Left lung (tissue), 10 donors: Measurements from ENCODE around the gene EREG. TPM values are rescaled to one million over a fixed set of nuclear protein-coding genes. Genes with fewer than 3 reads are reported as not detected.
"Not testable (repeated sequence)": the region's sequence is repeated elsewhere in the genome, so short reads cannot be mapped to it uniquely, and the experiment has no call there.

ENCODE experiments used
- ATAC-seq: fragments of 200-7000 bp; cut with Tn5 transposase; one replicate; pipeline ENCODE4 v1.9.1; 2020; ENCODE audit warnings: moderate library complexity
- DNase-seq, 4 donors: peaks; one replicate each; pipeline ENCODE4 v3.0.0-alpha.2; 2013 to 2020
- H3K27ac ChIP-seq, 2 donors: fragments of 200-600 bp; sonication (generic) in 1 of 2; one replicate each; pipeline versions ENCODE4 v1.5.0 to v1.8.0; 2020 to 2021
- H3K27me3 ChIP-seq, 2 donors: fragments of 200-600 bp; sonication (generic) in 1 of 2; one replicate each; pipeline versions ENCODE4 v1.5.0 to v1.8.0; 2020 to 2021
- H3K36me3 ChIP-seq, 2 donors: fragments of 200-600 bp; sonication (generic) in 1 of 2; one replicate each; pipeline versions ENCODE4 v1.5.0 to v1.8.0; 2020 to 2021
- H3K4me1 ChIP-seq, 2 donors: fragments of 200-600 bp; one replicate each; pipeline ENCODE4 v1.8.0; 2021
- H3K4me3 ChIP-seq, 2 donors: fragments of 200-600 bp; sonication (generic) in 1 of 2; one replicate each; pipeline versions ENCODE4 v1.5.0 to v1.8.0; 2020 to 2021; ENCODE audit warnings: mild to moderate bottlenecking in 1 of 2
- H3K9me3 ChIP-seq, 2 donors: fragments of 200-600 bp; sonication (generic) in 1 of 2; one replicate each; pipeline versions ENCODE4 v1.5.0 to v1.8.0; 2020 to 2021
- intact Hi-C, 2 donors: fragments of 100-400 bp; cut with DNase I; formaldehyde crosslinking; loops; one replicate each; pipeline versions ENCODE4 v1.11.2 to v1.14.2; 2022
- polyA plus RNA-seq, 6 donors: library from polyadenylated mRNA; unstranded; fragments of 120-200 nt; gene quantifications; one replicate each; pipeline ENCODE4 v1.2.1, GENCODE V29; 2013; ENCODE audit not compliant: insufficient read length in 6 of 6
- total RNA-seq, 2 donors: library from RNA; stranded (reverse); fragmentation: NEBNext Ultra II Directional; extraction: Animal tissue kit (Norgen Biotek cat#: 25700); gene quantifications; one replicate each; pipeline ENCODE4 v1.2.1, GENCODE V29; 2021
- TF ChIP-seq, protein P1 (sequence below), 2 donors: fragments of 200-600 bp; sonication (generic) in 1 of 2; IDR thresholded peaks; one replicate each; pipeline versions ENCODE4 v1.5.0 to v1.8.0; 2021; ENCODE audit warnings: antibody characterized with exemption in 2 of 2
- donor health status: DM: no; HTN: yes; CAD: no.
- donor health status: DM: no; HTN: no; CAD: no.

Gene EREG
- total and polyA plus RNA-seq, 8 donors = 0.14 to 3.6 (median 0.28) TPM

DNA sequence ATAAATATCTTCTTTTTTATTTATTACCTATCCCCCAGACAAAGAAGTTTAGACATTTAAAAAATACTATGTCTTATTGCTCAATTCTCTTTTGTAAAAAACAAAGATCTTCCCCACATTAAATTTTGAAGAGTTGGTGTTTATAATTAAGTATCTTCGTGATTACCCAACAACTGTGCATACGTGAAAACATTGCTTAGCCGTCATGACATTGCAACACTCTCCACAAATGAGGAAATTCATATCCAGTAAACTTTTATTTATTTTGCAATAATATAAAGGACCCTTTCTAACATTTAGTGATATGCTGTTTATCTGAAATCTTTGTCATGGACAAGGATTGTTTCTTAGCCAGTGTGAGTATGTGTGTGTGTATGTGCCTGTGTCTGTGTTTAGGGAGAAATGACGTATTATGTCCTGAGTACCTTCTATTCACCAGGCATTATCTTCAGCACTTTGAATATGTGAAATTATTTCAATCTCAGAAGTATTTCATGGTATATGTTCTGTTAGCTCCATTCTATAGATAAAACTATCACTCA is 26.1 kb upstream of the EREG start:
- intact Hi-C loops = no loop called here
- TF ChIP-seq, protein P1, sequence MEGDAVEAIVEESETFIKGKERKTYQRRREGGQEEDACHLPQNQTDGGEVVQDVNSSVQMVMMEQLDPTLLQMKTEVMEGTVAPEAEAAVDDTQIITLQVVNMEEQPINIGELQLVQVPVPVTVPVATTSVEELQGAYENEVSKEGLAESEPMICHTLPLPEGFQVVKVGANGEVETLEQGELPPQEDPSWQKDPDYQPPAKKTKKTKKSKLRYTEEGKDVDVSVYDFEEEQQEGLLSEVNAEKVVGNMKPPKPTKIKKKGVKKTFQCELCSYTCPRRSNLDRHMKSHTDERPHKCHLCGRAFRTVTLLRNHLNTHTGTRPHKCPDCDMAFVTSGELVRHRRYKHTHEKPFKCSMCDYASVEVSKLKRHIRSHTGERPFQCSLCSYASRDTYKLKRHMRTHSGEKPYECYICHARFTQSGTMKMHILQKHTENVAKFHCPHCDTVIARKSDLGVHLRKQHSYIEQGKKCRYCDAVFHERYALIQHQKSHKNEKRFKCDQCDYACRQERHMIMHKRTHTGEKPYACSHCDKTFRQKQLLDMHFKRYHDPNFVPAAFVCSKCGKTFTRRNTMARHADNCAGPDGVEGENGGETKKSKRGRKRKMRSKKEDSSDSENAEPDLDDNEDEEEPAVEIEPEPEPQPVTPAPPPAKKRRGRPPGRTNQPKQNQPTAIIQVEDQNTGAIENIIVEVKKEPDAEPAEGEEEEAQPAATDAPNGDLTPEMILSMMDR (IDR thresholded peaks at IDR 0.05) = no peak
- H3K4me1 ChIP-seq = peaks cover 0 to 8% of the 10 kb centered on the region in 2 donors
- DNase-seq (peak in 2 of 4 donors; percentile 1 to 8), ATAC-seq (no peak)
- no peak overlapping the region for H3K27ac ChIP-seq
- H3K36me3 ChIP-seq = no peaks in the 10 kb centered on the region
- no peaks in the 10 kb centered on the region for H3K27me3 ChIP-seq
- no peak overlapping the region for H3K4me3 ChIP-seq
- peaks cover 0 to 9% of the 10 kb centered on the region in 2 donors for H3K9me3 ChIP-seq

- no peaks in the 10 kb centered on the region for H3K36me3 ChIP-seq
- no peak overlapping the region for H3K4me3 ChIP-seq
- no peaks in the 10 kb centered on the region for H3K27me3 ChIP-seq
- H3K4me1 ChIP-seq = peaks cover 0 to 8% of the 10 kb centered on the region in 2 donors
- ATAC-seq (no peak), DNase-seq (no peak)
- TF ChIP-seq, protein P1 (IDR thresholded peaks at IDR 0.05) = no peak
- intact Hi-C loops = no loop called here
- no peak overlapping the region for H3K27ac ChIP-seq
- H3K9me3 ChIP-seq = peaks cover 0 to 15% of the 10 kb centered on the region in 2 donors
Observed at GRCh38 chr4:74339501-74339900, 25.4 kb upstream of the EREG start.

DNA sequence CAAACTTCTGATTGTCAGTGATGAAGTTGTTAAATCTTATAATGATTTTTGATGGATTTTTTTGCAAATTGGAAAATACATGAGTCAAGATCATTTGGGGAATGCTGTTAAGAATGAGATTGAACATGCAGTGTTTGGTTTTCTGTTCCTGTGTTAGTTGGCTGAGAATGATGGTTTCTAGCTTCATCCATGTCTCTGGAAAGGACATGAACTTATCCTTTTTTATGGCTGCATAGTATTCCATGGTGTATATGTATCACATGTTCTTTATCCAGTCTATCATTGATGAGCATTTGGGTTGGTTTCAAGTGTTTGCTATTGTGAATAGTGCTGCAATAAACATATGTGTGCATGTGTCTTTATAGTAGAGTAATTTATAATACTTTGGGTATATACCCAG is 24.5 kb upstream of the EREG start:
- ATAC-seq, DNase-seq, H3K4me1 ChIP-seq, H3K27me3 ChIP-seq, H3K4me3 ChIP-seq, H3K36me3 ChIP-seq, H3K27ac ChIP-seq, intact Hi-C loops: not testable (repeated sequence)
- H3K9me3 ChIP-seq = peaks cover 0 to 21% of the 10 kb centered on the region in 2 donors

- no peak overlapping the region for H3K27ac ChIP-seq
- no peaks in the 10 kb centered on the region for H3K27me3 ChIP-seq
- DNase-seq (no peak), ATAC-seq (no peak)
- no peaks in the 10 kb centered on the region for H3K36me3 ChIP-seq
- intact Hi-C loops = no loop called here
- H3K4me1 ChIP-seq = peaks cover 0 to 6% of the 10 kb centered on the region in 2 donors
- peaks cover 0 to 21% of the 10 kb centered on the region in 2 donors for H3K9me3 ChIP-seq
- no peak overlapping the region for H3K4me3 ChIP-seq
- TF ChIP-seq, protein P1 (IDR thresholded peaks at IDR 0.05) = no peak
Observed at GRCh38 chr4:74344031-74344430, 20.9 kb upstream of the EREG start.

DNA sequence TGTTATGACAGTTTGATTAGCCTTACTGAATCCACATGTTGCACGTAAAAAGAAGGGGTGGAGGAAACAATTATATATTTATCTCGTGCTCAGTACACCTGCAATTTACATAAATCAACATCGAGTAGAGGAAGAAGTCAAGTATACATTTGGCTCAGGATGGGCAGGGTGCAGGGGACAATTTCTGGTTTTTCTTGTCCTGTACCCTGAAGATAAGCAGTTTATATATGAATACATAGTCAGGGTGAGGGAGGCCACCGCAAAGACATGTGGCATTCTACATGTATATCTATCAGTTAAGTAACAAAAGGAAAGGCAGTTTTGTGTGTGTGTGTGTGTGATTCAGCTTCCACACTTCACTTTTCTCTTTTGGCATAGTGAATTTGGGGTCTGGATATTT is 11.1 kb upstream of the EREG start:
- H3K4me3 ChIP-seq = no peak overlapping the region
- ATAC-seq = no peak
- TF ChIP-seq, protein P1 (IDR thresholded peaks at IDR 0.05) = no peak
- intact Hi-C loops = no loop called here
- H3K9me3 ChIP-seq = no peaks in the 10 kb centered on the region
- H3K27me3 ChIP-seq = no peaks in the 10 kb centered on the region
- no peaks in the 10 kb centered on the region for H3K4me1 ChIP-seq
- no peak overlapping the region for H3K27ac ChIP-seq
- no peak for DNase-seq
- no peaks in the 10 kb centered on the region for H3K36me3 ChIP-seq

DNA sequence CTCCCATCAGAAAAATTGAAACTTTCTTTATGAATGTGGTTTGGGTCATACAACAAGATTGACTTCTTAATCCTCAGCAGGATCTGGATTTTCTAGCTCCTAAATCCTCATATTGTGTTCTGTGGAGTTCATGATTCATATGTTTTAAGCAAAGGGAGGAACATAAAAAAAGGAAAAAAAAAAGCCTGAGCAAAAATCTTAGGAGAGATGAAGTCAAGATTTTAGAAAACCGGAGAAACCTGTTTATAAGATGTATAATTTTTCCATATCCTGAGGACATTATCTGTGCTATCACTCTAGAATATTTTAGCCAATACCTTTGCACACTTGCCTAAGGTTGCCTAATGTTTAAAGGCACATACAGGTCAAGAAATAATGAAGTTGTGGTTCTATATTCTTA is 7.0 kb upstream of the EREG start:
- peaks cover 0 to 3% of the 10 kb centered on the region in 2 donors for H3K27me3 ChIP-seq
- H3K4me3 ChIP-seq = no peak overlapping the region
- no peaks in the 10 kb centered on the region for H3K4me1 ChIP-seq
- TF ChIP-seq, protein P1 (IDR thresholded peaks at IDR 0.05) = no peak
- ATAC-seq (no peak), DNase-seq (no peak)
- H3K9me3 ChIP-seq = no peaks in the 10 kb centered on the region
- intact Hi-C loops = no loop called here
- no peak overlapping the region for H3K27ac ChIP-seq
- H3K36me3 ChIP-seq = no peaks in the 10 kb centered on the region
